Measurements from ENCODE around the gene TTC9C.

DNA sequence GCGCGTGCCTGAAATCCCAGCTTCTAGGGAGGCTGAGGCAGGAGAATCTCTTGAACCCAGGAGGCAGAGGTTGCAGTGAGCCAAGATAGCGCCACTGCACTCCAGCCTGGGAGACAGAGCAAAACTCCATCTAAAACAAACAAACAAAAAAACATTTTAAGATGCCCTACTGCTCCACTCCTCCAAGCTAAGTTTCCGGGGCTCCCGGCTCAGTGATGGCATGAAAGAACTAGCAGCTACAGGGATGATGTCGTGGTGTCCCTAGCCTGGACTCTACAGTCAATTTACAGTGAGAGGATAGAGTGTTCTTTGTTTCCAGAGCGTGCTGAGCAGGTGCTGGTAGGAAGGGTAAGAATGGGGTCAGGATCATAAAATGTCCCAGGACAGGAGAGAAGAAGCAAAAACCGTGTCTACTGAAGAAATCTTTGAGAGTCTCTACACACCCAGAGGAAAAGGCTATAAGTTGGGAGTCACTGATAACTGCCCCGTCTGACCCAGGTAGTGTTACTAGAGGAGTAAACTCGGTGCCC is 26.9 kb downstream of the TTC9C start:
- TF ChIP-seq, protein P1, sequence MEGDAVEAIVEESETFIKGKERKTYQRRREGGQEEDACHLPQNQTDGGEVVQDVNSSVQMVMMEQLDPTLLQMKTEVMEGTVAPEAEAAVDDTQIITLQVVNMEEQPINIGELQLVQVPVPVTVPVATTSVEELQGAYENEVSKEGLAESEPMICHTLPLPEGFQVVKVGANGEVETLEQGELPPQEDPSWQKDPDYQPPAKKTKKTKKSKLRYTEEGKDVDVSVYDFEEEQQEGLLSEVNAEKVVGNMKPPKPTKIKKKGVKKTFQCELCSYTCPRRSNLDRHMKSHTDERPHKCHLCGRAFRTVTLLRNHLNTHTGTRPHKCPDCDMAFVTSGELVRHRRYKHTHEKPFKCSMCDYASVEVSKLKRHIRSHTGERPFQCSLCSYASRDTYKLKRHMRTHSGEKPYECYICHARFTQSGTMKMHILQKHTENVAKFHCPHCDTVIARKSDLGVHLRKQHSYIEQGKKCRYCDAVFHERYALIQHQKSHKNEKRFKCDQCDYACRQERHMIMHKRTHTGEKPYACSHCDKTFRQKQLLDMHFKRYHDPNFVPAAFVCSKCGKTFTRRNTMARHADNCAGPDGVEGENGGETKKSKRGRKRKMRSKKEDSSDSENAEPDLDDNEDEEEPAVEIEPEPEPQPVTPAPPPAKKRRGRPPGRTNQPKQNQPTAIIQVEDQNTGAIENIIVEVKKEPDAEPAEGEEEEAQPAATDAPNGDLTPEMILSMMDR (IDR thresholded peaks at IDR 0.05) = no peak
- TF ChIP-seq EP300 (IDR thresholded peaks at IDR 0.05) (no peak), POLR2A (IDR thresholded peaks at IDR 0.05) (no peak)

Measured in suprapubic skin (tissue), 3 donors.